HEK293 (cell line): ENCODE measurements around the gene NEUROD4.

ENCODE experiments used
- CTCF ChIA-PET: fragments of 350-600 bp; formaldehyde crosslinking; extraction: SDS; loops from one replicate; lab custom pipeline; 2021; ENCODE audit warnings: antibody characterized with exemption; lab: Yijun Ruan, JAX
- POLR2A ChIA-PET: fragments of 300-600 bp; formaldehyde crosslinking; extraction: SDS; loops from one replicate; lab custom pipeline; 2020; ENCODE audit warnings: antibody characterized with exemption, inconsistent platforms; lab: Yijun Ruan, JAX
- H3K27ac ChIP-seq: fragments of 200-500 bp; sonication (Bioruptor generic); 2 replicates; pipeline ENCODE4 v1.5.1; 2014; ENCODE audit warnings: low read depth, low read length, control low read depth, inconsistent platforms; ENCODE audit errors: extremely low read depth
- H3K36me3 ChIP-seq, 2 experiments: fragments of 200-500 bp in 1 of 2; sonication (Bioruptor generic) in 1 of 2; 1 replicate in 1 of 2; 2 replicates in 1 of 2; pipeline ENCODE4 v1.5.1; 2014 to 2017; ENCODE audit warnings: inconsistent platforms in 2 of 2, low read length in 2 of 2; ENCODE audit not compliant: control insufficient read depth in 2 of 2, insufficient read depth in 1 of 2
- H3K4me1 ChIP-seq: fragments of 200-500 bp; sonication (Bioruptor generic); 2 replicates; pipeline ENCODE4 v1.5.1; 2014; ENCODE audit warnings: mild to moderate bottlenecking, low read length, inconsistent platforms; ENCODE audit not compliant: control insufficient read depth, insufficient read depth
- H3K4me3 ChIP-seq: 2 replicates; pipeline ENCODE4 v1.5.1; 2011; ENCODE audit warnings: low read depth, mild to moderate bottlenecking, control low read depth, low read length, moderate library complexity
- H3K9me3 ChIP-seq: fragments of 200-500 bp; sonication (Bioruptor generic); 2 replicates; pipeline ENCODE4 v1.5.1; 2014; ENCODE audit warnings: low read depth, low read length, inconsistent platforms; ENCODE audit not compliant: control insufficient read depth, insufficient read depth
- GLI4 ChIP-seq: fragments of 450-650 bp; formaldehyde crosslinking; IDR thresholded peaks from 2 replicates; pipeline ENCODE4 v1.5.1; 2016; ENCODE audit warnings: missing biosample characterization, missing genetic modification characterization
- KLF10 ChIP-seq: fragments of 450-650 bp; IDR thresholded peaks from 2 replicates; pipeline ENCODE4 v1.5.1; 2018; ENCODE audit warnings: missing biosample characterization, mild to moderate bottlenecking, missing genetic modification characterization
- KLF8 ChIP-seq: fragments of 450-650 bp; formaldehyde crosslinking; IDR thresholded peaks from 2 replicates; pipeline ENCODE4 v1.5.1; 2016; ENCODE audit warnings: missing biosample characterization, missing genetic modification characterization
- KLF9 ChIP-seq: fragments of 450-650 bp; formaldehyde crosslinking; IDR thresholded peaks from 2 replicates; pipeline ENCODE4 v1.5.1; 2016; ENCODE audit warnings: missing biosample characterization, missing genetic modification characterization, low read depth
- SALL2 ChIP-seq: fragments of 450-650 bp; formaldehyde crosslinking; IDR thresholded peaks from 2 replicates; pipeline ENCODE4 v1.5.0; 2017; ENCODE audit warnings: missing biosample characterization, mild to moderate bottlenecking, missing genetic modification characterization, borderline replicate concordance
- SCRT2 ChIP-seq: fragments of 450-650 bp; formaldehyde crosslinking; IDR thresholded peaks from 2 replicates; pipeline ENCODE4 v1.5.1; 2016; ENCODE audit warnings: missing biosample characterization, missing genetic modification characterization
- ZBTB17 ChIP-seq: fragments of 450-650 bp; formaldehyde crosslinking; IDR thresholded peaks from 2 replicates; pipeline ENCODE4 v1.5.1; 2016; ENCODE audit warnings: missing biosample characterization, missing genetic modification characterization
- ZBTB21 ChIP-seq: fragments of 450-650 bp; formaldehyde crosslinking; IDR thresholded peaks from 2 replicates; pipeline ENCODE4 v1.5.1; 2017; ENCODE audit warnings: missing biosample characterization, missing genetic modification characterization
- ZBTB48 ChIP-seq: fragments of 450-650 bp; formaldehyde crosslinking; IDR thresholded peaks from 2 replicates; pipeline ENCODE4 v1.5.1; 2016; ENCODE audit warnings: missing biosample characterization, missing genetic modification characterization
- ZIC2 ChIP-seq: fragments of 450-650 bp; formaldehyde crosslinking; IDR thresholded peaks from 2 replicates; pipeline ENCODE4 v1.5.1; 2016; ENCODE audit warnings: missing biosample characterization, missing genetic modification characterization
- ZNF16 ChIP-seq: fragments of 450-650 bp; formaldehyde crosslinking; IDR thresholded peaks from 2 replicates; pipeline ENCODE4 v1.5.1; 2016; ENCODE audit warnings: low read depth, missing biosample characterization, missing genetic modification characterization
- ZNF174 ChIP-seq: fragments of 450-650 bp; formaldehyde crosslinking; IDR thresholded peaks from 2 replicates; pipeline ENCODE4 v1.5.0; 2017; ENCODE audit warnings: missing biosample characterization, mild to moderate bottlenecking, missing genetic modification characterization
- ZNF324 ChIP-seq: fragments of 450-650 bp; formaldehyde crosslinking; IDR thresholded peaks from 2 replicates; pipeline ENCODE4 v1.5.1; 2016; ENCODE audit warnings: missing biosample characterization, missing genetic modification characterization
- ZNF48 ChIP-seq: fragments of 450-650 bp; formaldehyde crosslinking; IDR thresholded peaks from 2 replicates; pipeline ENCODE4 v1.5.1; 2016; ENCODE audit warnings: missing biosample characterization, missing genetic modification characterization
- ZNF518A ChIP-seq: fragments of 450-650 bp; formaldehyde crosslinking; conservative IDR thresholded peaks from 2 replicates; pipeline ENCODE4 v1.5.1; 2016; ENCODE audit warnings: low read depth, missing biosample characterization, missing genetic modification characterization
- ZNF529 ChIP-seq: fragments of 450-650 bp; formaldehyde crosslinking; IDR thresholded peaks from 2 replicates; pipeline ENCODE4 v1.5.1; 2017; ENCODE audit warnings: missing genetic modification characterization, missing biosample characterization; ENCODE audit not compliant: insufficient replicate concordance
- ZNF530 ChIP-seq: fragments of 450-650 bp; formaldehyde crosslinking; IDR thresholded peaks from 2 replicates; pipeline ENCODE4 v1.5.1; 2016; ENCODE audit warnings: low read depth, missing biosample characterization, missing genetic modification characterization
- ZNF560 ChIP-seq: fragments of 450-650 bp; formaldehyde crosslinking; IDR thresholded peaks from 2 replicates; pipeline ENCODE4 v1.5.1; 2017; ENCODE audit warnings: missing biosample characterization, missing genetic modification characterization, borderline replicate concordance
- ZNF585B ChIP-seq: fragments of 450-650 bp; formaldehyde crosslinking; IDR thresholded peaks from 2 replicates; pipeline ENCODE4 v1.5.1; 2016; ENCODE audit warnings: missing biosample characterization, missing genetic modification characterization
- ZNF639 ChIP-seq: fragments of 450-650 bp; formaldehyde crosslinking; IDR thresholded peaks from 2 replicates; pipeline ENCODE4 v1.5.1; 2016; ENCODE audit warnings: missing biosample characterization, missing genetic modification characterization
- TF ChIP-seq, protein P1 (sequence below): fragments of 450-650 bp; formaldehyde crosslinking; conservative IDR thresholded peaks from 2 replicates; pipeline ENCODE4 v1.5.1; 2016; ENCODE audit warnings: low read depth, missing biosample characterization, missing genetic modification characterization
- TF ChIP-seq, protein P2 (sequence below): sonication (generic); formaldehyde crosslinking; IDR thresholded peaks from 2 replicates; pipeline ENCODE4 v1.8.1; 2022; ENCODE audit warnings: mild to moderate bottlenecking, moderate library complexity, missing genetic modification reagents

Gene NEUROD4

DNA sequence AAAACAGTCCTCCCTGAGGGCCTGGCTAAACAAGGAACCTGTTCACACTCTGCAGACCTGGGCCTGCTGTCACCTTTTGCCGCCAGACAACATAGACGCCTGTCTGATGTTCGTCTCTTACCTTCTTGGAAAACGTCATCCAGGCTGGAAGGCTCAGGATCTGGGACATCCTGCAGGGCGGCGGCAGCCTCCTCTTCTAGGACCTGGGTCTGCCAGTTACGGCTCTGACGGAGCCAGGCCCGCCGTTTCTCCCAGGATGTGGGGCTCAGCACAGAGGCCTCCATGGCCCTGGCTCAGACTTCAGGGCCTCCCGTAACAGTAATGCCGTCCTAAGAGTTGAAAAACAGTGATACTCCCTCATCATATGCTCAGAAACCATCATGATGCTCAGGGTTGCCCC lies 45.5 kb upstream of the NEUROD4 start:
- TF ChIP-seq ZNF585B (tag by site-specific recombination) (no peak), ZBTB17 (tag by site-specific recombination) (no peak)
- H3K4me1 ChIP-seq, result no peaks in the 10 kb centered on the region
- POLR2A ChIA-PET, result no interaction called here
- H3K27ac ChIP-seq, result no peak overlapping the region
- no peaks in the 10 kb centered on the region for H3K36me3 ChIP-seq
- CTCF ChIA-PET, result interaction anchor here (0.6 to 1.5 kb wide), 5 partner anchors 16 to 225 kb away, joined by 3 to 7 read pairs (median 4); no protein-coding TSS in a partner anchor
- no peak overlapping the region for H3K4me3 ChIP-seq
- no peaks in the 10 kb centered on the region for H3K9me3 ChIP-seq

GRCh38 chr12:54975272-54975671 lies 44.5 kb upstream of the NEUROD4 start:
- TF ChIP-seq ZNF639 (no peak), SCRT2 (tag by site-specific recombination) (no peak), ZBTB21 (tag by site-specific recombination) (no peak), SALL2 (tag by site-specific recombination) (no peak), ZNF48 (tag by site-specific recombination) (no peak), ZNF16 (tag by site-specific recombination) (no peak), KLF8 (tag by site-specific recombination) (no peak)
- TF ChIP-seq, protein P1, sequence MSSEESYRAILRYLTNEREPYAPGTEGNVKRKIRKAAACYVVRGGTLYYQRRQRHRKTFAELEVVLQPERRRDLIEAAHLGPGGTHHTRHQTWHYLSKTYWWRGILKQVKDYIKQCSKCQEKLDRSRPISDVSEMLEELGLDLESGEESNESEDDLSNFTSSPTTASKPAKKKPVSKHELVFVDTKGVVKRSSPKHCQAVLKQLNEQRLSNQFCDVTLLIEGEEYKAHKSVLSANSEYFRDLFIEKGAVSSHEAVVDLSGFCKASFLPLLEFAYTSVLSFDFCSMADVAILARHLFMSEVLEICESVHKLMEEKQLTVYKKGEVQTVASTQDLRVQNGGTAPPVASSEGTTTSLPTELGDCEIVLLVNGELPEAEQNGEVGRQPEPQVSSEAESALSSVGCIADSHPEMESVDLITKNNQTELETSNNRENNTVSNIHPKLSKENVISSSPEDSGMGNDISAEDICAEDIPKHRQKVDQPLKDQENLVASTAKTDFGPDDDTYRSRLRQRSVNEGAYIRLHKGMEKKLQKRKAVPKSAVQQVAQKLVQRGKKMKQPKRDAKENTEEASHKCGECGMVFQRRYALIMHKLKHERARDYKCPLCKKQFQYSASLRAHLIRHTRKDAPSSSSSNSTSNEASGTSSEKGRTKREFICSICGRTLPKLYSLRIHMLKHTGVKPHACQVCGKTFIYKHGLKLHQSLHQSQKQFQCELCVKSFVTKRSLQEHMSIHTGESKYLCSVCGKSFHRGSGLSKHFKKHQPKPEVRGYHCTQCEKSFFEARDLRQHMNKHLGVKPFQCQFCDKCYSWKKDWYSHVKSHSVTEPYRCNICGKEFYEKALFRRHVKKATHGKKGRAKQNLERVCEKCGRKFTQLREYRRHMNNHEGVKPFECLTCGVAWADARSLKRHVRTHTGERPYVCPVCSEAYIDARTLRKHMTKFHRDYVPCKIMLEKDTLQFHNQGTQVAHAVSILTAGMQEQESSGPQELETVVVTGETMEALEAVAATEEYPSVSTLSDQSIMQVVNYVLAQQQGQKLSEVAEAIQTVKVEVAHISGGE (tag by site-specific recombination), result no peak
- Histone ChIP-seq H3K27ac (no peak overlapping the region), H3K36me3 (no peaks in the 10 kb centered on the region), H3K4me3 (no peak overlapping the region), H3K4me1 (no peaks in the 10 kb centered on the region), H3K9me3 (no peaks in the 10 kb centered on the region)
- ChIA-PET CTCF (interaction anchor here (0.5 to 1.3 kb wide), 3 partner anchors 18 to 379 kb away, joined by 3 to 5 read pairs (median 3); no protein-coding TSS in a partner anchor), POLR2A (no interaction called here)

DNA sequence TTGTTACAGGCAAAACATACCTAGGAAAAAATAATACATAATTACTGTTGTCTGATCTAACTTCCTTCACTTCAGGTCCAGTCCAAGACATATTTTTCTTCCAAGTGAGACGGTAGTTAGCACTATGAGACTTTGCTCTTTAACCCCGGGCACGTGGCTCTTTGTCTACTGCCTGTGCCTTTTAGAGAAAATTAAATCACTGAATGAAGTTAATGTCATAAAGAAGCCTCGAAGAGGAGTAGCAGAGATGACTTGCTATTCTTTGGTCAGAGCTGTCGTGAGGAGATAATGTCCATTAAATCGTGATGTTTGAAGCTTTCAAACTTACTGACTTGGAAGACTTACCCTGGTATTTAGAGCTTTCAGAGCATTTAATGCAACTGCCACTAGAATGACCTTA lies 43.9 kb upstream of the NEUROD4 start:
- TF ChIP-seq ZNF174 (tag by site-specific recombination) (no peak), ZNF530 (no peak), ZNF16 (tag by site-specific recombination) (no peak), ZNF518A (no peak), KLF9 (no peak), KLF10 (tag by site-specific recombination) (no peak), ZNF529 (tag by site-specific recombination) (no peak), ZIC2 (tag by site-specific recombination) (no peak), ZBTB48 (tag by site-specific recombination) (no peak), ZNF324 (tag by site-specific recombination) (no peak), ZNF560 (tag by site-specific recombination) (no peak), GLI4 (no peak)
- TF ChIP-seq, protein P2, sequence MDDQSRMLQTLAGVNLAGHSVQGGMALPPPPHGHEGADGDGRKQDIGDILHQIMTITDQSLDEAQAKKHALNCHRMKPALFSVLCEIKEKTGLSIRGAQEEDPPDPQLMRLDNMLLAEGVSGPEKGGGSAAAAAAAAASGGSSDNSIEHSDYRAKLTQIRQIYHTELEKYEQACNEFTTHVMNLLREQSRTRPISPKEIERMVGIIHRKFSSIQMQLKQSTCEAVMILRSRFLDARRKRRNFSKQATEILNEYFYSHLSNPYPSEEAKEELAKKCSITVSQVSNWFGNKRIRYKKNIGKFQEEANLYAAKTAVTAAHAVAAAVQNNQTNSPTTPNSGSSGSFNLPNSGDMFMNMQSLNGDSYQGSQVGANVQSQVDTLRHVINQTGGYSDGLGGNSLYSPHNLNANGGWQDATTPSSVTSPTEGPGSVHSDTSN (CRISPR knock-in tag), result no peak
- TF ChIP-seq, all 188 proteins: peak for 0
- H3K27ac ChIP-seq, result no peak overlapping the region
- CTCF ChIA-PET, result interaction anchor here (0.8 to 1.3 kb wide), 3 partner anchors 17 to 379 kb away, joined by 3 to 5 read pairs (median 3); no protein-coding TSS in a partner anchor
- no peak overlapping the region for H3K4me3 ChIP-seq
- no peaks in the 10 kb centered on the region for H3K4me1 ChIP-seq
- H3K9me3 ChIP-seq, result no peaks in the 10 kb centered on the region
- H3K36me3 ChIP-seq, result no peaks in the 10 kb centered on the region
- POLR2A ChIA-PET, result no interaction called here
